ENCODE data around the gene TXK.
A peak's percentile ranks its signal among the peaks of the same experiment; 100 is the strongest.

Gene TXK

DNA sequence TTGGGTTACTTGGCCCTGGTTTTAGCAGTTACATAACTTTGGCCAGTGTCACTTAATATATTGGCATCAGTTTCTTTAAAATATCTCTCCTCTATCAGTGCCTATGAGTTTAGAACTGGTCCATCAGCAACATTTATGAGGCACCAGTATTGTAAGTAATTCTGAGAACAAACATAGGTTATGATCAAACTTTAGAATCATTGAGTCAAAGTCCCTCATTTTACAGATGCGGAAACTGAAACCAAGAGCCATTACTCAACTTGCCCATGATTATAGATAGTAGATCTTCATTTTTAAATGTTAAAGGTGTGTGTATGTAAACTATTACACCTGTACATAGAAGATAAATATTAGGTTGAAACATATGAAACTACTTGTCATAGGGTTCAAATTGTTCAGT lies 113.0 kb downstream of the TXK start:
- no peak for DNase-seq (ENCODE audit: low read depth in 3 of 3)

GRCh38 chr4:48018112-48018511 lies 115.9 kb downstream of the TXK start:
- no peak for DNase-seq (ENCODE audit: low read depth in 3 of 3)

DNA sequence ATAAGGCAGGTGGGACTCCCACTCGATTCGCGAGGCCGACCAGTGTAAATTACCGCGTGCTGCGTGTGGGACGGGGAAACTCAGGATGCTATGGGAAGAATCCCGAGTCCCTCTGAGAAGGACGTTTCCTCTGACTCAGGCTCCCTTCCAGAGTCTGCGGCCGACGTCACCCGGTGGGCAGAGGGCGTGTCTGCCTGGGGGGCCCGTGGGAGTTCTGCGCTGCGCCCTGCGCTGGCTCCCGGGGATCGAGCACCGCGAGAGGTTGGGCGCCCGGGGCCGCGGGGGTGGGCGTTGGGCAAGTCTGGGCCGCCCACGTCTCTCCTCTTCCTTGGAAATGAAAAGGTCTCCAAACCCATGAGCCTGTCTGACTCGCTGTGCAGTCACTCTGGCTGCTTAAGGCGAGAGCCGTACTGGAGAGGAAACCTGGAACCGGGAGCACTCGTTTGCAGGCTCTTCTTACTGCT lies 116.9 kb downstream of the TXK start:
- peak; percentile 27 to 61 (median 41) for DNase-seq (ENCODE audit: low read depth in 3 of 3)

Data from stimulated activated CD4-positive, alpha-beta T cell treated with anti-CD3 and anti-CD28 coated beads, TNF-alpha, amount 100 ng/mL, for 24 hours (primary cell).